ENCODE data around the gene RIPPLY2.

RIPPLY2 gene

GRCh38 chr6:83905648-83906047 lies 52.5 kb downstream of the RIPPLY2 start:
- no peak for DNase-seq (ENCODE audit: low read depth)

Measured in stimulated activated CD4-positive, alpha-beta T cell treated with anti-CD3 and anti-CD28 coated beads, Interleukin-2, amount 100 ng/mL, for 4 hours (primary cell).